GM12801 (cell line): Measurements from ENCODE around the gene TIMP2.

Experiments used
- TF ChIP-seq, protein P1 (sequence below): IDR thresholded peaks from one replicate; pipeline ENCODE4 v1.5.1; 2011; ENCODE audit warnings: control low read depth; ENCODE audit not compliant: insufficient read length; ENCODE audit errors: extremely low read depth

Gene TIMP2

DNA sequence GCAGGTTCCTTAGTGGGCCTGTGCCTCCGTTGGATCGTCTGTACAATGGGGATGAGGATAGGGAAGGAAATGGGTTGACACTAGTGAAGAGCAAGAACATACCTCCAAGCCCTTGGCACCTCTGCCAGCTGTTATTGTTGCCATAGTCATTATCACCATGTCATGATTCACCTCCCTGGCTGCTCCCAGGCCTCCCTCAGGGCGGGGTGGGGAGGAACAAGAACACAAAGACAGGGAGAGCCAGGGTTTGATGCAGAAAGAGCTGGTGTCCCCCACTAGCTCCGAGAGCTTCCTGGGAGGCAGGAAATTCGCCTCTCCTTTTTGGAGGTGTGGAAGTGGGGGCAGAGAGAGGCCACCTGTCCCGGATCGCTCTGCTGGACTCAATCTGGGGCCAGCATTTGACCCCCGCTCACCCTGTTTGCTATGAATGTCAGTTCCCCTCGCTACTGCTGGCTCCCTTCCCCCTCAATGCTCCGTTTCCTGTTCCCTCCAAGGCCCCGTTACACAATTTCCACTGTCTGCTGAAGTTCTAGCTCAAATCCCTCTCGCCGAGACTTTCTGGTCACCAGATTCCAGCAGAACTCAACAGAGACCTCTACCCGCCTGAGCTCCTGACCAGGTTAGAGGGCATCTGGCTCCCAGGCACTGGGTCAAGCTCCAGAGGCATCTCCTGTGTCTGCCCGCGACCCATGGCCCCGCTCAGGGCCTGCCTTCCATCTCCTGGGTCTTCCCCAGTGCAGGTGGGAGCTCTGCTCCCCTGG, 9.1 kb downstream of the TIMP2 start:
- TF ChIP-seq, protein P1, sequence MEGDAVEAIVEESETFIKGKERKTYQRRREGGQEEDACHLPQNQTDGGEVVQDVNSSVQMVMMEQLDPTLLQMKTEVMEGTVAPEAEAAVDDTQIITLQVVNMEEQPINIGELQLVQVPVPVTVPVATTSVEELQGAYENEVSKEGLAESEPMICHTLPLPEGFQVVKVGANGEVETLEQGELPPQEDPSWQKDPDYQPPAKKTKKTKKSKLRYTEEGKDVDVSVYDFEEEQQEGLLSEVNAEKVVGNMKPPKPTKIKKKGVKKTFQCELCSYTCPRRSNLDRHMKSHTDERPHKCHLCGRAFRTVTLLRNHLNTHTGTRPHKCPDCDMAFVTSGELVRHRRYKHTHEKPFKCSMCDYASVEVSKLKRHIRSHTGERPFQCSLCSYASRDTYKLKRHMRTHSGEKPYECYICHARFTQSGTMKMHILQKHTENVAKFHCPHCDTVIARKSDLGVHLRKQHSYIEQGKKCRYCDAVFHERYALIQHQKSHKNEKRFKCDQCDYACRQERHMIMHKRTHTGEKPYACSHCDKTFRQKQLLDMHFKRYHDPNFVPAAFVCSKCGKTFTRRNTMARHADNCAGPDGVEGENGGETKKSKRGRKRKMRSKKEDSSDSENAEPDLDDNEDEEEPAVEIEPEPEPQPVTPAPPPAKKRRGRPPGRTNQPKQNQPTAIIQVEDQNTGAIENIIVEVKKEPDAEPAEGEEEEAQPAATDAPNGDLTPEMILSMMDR: no peak

DNA sequence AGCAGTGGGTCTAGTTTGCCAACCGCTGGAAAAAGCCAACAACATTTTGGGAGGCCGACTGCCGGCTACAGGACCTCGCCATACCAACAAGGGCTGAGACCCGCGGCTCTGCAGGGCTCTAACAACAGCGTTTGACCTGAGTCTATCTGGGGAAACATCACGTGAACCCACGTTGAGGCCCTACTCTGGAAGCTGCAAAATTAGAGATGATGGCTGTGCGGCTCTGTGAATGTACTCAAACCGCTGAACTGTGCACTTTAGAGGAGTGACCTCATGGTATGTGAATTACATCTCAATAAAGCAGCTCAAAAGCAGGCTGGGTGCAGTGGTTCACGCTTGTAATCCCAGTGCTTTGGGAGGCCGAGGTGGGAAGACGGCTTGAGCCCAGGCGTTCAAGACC, 12.1 kb downstream of the TIMP2 start:
- TF ChIP-seq, protein P1: no peak

DNA sequence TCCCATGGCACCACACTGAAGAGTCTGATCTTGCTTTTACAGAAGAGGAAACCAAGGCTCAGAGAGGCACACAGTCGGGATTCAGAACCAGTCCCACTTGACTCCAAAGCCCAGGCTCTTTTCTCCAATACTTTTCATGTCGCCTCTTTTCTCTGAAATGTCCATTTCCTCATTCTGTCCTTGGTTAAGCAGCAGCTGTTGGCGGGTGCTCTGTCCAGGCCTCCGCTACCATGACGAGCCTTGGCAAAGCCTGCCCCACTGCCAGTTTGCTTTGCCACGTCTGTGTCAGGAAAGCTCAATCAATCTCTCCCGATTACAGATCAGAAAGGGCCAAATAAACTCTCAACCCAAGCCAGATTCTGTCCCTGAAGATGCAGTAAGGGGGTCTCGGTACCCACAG, 13.1 kb downstream of the TIMP2 start:
- TF ChIP-seq, protein P1: no peak

DNA sequence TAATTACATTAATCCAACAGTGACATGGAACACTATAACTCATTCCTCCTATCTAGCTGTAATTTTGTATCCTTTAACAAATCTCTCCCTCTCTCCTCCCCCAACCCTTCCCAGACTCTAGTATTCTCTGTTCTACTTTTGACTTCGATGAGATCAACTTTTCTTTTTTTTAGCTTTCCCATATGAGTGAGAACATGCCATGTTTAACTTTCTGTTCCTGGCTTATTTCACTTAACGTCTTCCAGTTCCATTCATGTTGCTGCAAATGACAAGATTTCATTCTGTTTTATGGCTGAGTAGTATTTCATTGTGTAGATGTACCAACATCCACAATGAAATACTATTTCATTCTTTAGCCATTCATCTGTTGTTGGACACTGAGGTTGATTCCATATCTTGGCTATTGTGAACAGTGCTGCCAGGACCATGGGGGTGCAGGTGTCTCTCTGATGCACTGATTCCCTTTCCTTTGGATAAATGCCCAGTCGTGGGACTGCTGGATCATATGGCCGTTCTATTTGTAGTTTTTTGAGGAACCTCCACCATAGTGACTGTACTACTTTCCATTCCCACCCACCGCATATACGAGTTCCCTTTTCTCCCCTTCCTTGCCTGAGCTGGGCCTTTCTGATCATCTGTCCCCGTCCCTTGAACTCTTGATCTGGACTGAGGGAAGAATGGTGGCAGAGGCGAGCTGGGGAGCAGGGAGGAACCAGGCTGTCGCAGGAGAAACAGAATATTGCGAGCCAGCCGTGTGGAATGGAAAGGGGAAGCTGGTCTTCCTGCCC, 14.5 kb downstream of the TIMP2 start:
- TF ChIP-seq, protein P1: no peak

DNA sequence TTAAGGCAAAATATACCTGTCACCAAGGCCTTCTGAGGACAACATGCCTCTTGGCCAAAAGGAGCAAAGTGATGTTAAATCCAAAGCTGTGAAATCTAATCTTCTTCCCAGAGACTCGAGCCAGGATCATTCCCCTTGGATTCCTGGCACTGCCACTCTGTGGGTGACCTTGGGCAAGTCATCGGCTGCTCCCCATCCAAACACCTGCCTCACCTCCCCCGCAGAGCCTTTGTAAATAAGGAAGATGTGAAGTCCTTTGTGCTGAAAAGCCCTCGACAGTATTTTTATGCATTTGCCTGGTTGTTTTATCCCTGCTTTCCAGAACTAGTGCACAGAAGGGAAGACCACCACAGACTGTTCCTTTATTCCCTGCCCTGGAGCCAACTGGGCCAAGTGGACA, 16.8 kb downstream of the TIMP2 start:
- TF ChIP-seq, protein P1: no peak

DNA sequence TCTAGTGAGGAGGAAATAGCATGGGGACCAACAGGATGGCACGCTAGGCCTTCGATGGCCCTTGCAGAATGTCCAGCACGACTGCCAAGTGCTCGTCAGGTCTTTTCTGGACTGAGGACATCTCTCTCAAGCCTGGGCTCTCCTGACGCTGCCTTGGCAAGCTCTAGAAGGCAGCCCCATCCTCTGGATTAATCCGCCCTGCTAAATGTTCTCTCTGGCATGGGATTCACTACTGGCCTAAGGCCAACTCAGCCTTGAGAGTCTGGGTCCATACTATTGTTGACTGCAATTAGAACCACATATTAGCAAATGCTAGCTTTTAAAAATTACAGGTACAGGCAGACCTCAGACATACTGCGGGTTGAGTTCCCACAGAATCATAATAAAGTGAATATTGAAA, 19.6 kb downstream of the TIMP2 start:
- TF ChIP-seq, protein P1: no peak

DNA sequence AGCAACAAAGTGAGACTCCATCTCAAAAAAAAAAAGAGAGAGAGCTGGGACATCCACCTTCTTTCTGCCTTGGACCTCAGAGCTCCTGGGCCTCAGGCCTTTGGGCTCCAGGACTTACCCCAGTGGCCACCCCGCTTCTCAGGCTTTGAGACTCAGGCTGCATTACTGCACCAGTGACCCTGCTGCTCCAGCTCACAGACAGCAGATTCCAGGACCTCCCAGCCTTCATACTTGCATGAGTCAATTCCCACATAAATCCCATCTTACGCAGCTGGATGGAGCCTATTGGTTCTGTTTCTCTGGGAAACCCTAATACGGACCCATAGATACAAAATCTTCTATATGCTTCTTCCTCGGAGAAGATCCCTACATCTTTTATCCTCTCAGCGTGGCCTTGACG, 20.1 kb downstream of the TIMP2 start:
- TF ChIP-seq, protein P1: no peak
